Measurements from ENCODE around the gene ARHGAP31.

DNA sequence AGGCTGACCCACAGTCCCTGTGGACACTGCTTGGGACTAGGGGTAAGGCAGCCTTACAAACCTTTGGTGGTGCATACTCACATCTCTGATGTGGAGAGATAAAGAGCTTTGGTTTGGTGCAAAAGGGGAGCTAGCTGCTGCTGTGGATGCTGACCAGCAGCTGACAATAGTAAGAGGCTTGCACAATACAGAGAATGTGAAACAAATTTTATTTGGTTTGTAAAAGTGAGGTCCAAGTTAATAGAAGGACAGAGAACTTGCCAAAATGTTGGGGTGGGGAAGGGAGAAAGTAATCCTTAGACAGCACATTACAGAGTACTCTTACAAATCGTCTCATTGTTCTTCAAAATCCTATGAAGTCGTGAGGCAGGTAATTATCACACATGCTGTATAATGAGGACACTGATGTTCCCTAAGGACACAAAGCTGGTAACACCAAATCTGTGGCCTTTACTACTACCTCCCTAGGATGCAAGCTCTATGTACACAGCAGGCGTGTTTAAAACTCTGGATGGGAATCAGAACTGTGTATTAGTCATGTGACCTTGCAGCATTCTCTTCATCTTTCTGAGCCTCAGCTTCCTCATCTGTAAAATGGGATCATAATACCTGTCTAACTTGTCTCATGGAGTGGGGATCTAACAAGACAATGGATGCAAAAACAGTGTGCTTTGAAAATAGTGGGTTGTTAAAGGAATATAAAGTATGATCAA lies 21.6 kb downstream of the ARHGAP31 start:
- no peak for TF ChIP-seq POLR2A (IDR thresholded peaks at IDR 0.05; ENCODE audit: low read depth, low read length)
- TF ChIP-seq TAF1 (IDR thresholded peaks at IDR 0.05; ENCODE audit: low read depth, low read length) = no peak
- TF ChIP-seq POLR2AphosphoS5 (IDR thresholded peaks at IDR 0.05; ENCODE audit: low read depth, low read length) = no peak

Measured in GM12891 (cell line).